A549 (cell line): ENCODE data around the gene ZBTB16.

Source experiments
- CTCF ChIP-seq: fragments of >200 bp; sonication (Bioruptor Twin); formaldehyde crosslinking; IDR thresholded peaks from 3 replicates; pipeline ENCODE4 v1.5.1; 2016
- HOXA7 ChIP-seq: fragments of 250-450 bp; sonication (Bioruptor Pico); IDR thresholded peaks from 2 replicates; pipeline ENCODE4 v1.5.0; 2020; ENCODE audit warnings: mild to moderate bottlenecking, moderate library complexity

- TF ChIP-seq CTCF (no peak), HOXA7 (no peak)
These were observed 148.9 kb downstream of the ZBTB16 start for GRCh38 chr11:114208377-114208776.
